ENCODE data around the gene MKNK1.

- TF ChIP-seq EZH2 (IDR thresholded peaks at IDR 0.05; ENCODE audit: insufficient read depth, poor library complexity, severe bottlenecking): no peak
- TF ChIP-seq EZH2phosphoT487 (IDR thresholded peaks at IDR 0.05; ENCODE audit: insufficient read depth, low read depth): no peak
Observed at GRCh38 chr1:46555826-46556619, 48.0 kb downstream of the MKNK1 start.
